Astrocyte of the cerebellum (primary cell): ENCODE results near the gene AGAP1.

Experiments used
- DNase-seq: peaks from one replicate; pipeline ENCODE4 v3.0.0-alpha.2; 2011; ENCODE audit warnings: low read depth
- H3K4me3 ChIP-seq: 2 replicates; pipeline ENCODE4 v1.5.1; 2011; ENCODE audit warnings: mild to moderate bottlenecking, low read depth, low read length, moderate library complexity
- in situ Hi-C: cut with HindIII; loops from 2 replicates; pipeline ENCODE4 v1.10.0; 2017; ENCODE audit warnings: low sequenced_read_pairs
- TF ChIP-seq, protein P1 (sequence below): IDR thresholded peaks from 2 replicates; pipeline ENCODE4 v1.5.1; 2012; ENCODE audit warnings: low read length, low read depth, moderate library complexity, mild to moderate bottlenecking; ENCODE audit errors: missing control alignments

The AGAP1 gene

DNA sequence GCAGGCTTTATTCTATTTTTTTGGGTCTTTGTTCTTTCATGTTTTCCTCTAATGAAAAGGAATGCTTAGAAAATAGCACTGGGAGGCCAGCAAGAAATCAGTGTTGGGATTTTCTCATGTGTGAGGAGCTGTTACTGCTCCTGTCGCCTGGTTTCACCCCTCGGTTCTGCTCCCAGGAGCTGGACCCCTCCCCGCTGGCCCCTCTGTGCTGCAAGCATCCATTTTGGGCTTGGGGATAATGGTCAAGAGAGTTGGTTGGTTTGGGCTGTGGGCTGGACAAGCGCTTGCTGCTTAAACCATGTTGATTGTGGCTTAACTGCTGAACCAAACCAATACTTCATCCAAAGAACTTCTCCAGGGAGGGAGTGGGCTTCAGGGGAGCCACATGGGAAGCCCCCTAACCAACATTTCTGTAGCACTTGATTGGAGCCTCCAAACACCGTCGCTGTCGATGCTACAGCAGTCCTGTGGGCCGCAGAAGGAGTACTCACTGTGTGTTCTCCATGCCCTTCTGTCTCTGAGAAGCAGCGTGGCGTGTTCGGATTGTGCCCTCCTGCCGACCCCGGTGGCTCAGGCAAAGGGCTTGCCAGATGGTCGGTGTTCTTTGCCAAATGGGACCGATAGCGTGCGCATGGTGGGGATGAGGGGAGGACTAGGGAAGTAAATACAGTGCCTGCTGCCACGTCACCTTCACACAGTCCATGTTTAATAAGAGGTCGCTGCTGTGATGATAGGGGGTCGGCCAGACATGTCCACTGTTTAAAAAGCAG lies 40.0 kb downstream of the AGAP1 start:
- TF ChIP-seq, protein P1, sequence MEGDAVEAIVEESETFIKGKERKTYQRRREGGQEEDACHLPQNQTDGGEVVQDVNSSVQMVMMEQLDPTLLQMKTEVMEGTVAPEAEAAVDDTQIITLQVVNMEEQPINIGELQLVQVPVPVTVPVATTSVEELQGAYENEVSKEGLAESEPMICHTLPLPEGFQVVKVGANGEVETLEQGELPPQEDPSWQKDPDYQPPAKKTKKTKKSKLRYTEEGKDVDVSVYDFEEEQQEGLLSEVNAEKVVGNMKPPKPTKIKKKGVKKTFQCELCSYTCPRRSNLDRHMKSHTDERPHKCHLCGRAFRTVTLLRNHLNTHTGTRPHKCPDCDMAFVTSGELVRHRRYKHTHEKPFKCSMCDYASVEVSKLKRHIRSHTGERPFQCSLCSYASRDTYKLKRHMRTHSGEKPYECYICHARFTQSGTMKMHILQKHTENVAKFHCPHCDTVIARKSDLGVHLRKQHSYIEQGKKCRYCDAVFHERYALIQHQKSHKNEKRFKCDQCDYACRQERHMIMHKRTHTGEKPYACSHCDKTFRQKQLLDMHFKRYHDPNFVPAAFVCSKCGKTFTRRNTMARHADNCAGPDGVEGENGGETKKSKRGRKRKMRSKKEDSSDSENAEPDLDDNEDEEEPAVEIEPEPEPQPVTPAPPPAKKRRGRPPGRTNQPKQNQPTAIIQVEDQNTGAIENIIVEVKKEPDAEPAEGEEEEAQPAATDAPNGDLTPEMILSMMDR = no peak
- no peak for DNase-seq
- no peak overlapping the region for H3K4me3 ChIP-seq
- in situ Hi-C loops = no loop called here

DNA sequence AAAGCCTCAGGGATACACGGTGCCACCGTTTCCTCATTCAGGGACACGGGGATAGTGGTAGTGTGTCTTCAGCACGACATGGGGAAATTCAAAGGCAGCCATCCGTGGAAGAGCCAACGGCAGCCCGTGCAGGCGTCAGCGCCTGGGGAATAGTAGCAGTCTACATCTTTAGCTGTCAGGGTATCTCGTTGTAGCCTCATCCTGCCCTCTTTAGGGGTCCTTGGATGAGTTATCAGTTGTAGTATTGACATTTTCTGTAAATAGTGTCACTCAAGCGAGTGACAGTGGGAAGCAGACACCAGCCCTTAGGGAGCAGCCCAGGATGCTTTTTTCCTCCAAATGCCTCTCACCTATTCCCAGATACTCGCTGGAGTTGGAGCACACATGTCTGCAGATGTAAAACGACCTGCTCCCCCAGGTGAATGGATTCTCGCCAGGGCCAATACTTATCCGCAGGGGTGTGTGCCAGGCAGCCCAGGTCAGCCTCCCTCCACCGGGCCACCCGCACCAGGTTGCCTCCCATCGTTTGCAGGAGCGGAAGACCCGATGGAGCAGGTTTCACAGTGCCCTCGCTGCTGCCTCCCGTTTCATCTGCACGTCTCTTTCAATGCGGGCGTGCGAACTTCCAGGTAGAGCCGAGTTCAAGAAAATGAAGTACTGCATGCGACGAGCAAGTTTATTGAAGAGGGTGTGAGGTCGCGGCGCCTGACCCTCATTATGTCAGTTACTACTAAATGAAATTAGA lies 41.0 kb downstream of the AGAP1 start:
- H3K4me3 ChIP-seq = no peak overlapping the region
- in situ Hi-C loops = no loop called here
- DNase-seq = no peak
- TF ChIP-seq, protein P1 = no peak

DNA sequence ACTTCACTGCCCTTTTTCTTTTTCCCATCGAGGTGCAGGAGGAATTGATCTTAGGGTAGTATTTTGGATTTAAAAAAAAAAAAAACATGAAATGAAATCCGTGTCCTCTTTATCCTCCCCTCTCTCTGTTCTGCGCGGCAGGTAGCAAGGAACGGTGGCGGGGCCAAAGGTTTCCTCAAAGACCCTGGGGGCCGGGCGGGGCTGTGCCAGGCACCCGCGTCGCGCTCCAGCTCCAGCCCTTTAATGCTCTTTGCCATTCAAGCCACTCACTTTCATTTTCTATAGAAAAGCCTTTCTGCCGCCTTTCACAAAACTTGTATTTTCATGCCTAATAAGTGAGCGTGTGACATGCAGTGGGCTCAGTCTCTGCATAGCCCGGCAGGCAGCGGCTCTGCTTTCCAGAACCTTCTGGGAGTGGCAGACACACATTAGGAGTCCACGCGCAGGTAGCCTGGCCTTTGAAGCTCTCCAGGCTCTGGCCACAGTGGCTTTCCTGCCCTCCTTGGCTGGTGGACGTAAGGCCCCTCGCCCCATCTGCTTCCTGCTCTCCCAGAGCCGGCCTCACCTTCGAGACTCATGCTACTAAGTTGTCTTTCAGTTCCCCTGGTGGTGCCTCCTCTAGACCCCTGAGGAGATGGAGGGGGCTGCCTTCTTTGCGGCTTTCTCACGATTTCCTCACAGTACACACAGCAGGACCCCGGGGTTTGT lies 41.7 kb downstream of the AGAP1 start:
- in situ Hi-C loops = no loop called here

DNA sequence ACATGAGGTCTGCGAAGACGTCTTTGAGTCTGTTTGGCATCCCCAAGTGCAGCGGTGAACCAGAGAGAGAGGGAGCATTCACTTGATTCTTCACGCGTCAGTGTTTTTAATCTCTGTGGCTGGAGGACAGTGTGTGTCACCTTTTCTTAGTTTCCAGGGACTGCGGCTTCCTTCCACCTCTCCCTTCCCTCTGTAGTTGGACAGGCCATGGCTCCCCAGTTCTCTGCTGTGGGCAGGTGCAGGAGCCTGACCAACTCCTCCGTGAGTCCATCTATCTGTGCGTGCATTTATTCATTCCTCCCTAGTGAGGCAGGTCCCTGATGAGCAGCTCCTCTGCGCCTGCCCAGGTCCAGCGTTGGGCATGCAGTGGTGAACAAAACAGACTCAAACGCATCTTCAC lies 42.9 kb downstream of the AGAP1 start:
- no peak overlapping the region for H3K4me3 ChIP-seq
- no peak for DNase-seq
- TF ChIP-seq, protein P1 = no peak
- in situ Hi-C loops = no loop called here

More for the DNA sequence above, 41.7 kb downstream of the AGAP1 start:
- TF ChIP-seq, protein P1 = no peak
- H3K4me3 ChIP-seq = no peak overlapping the region
- DNase-seq = no peak

DNA sequence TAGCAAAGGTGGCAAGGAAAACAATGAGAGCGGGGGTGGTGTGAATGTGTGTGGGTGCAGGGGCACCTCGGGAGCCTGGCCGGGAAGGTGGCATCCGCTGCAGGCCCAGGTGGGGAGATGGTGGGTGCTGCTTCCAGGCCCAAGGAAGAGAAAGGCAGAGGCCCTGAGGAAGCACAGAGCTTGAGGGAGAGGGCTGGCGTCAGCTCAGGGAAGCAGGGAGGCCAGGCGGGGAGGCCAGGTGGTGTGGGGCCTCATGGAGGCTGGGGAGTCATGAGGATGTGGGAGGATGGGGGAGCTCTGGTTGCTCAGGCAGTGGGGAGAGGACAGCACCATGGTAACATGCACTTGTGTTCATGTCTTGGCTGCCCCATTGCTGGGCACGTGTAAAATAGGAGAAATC lies 43.3 kb downstream of the AGAP1 start:
- no peak overlapping the region for H3K4me3 ChIP-seq
- TF ChIP-seq, protein P1 = no peak
- in situ Hi-C loops = no loop called here
- DNase-seq = no peak

DNA sequence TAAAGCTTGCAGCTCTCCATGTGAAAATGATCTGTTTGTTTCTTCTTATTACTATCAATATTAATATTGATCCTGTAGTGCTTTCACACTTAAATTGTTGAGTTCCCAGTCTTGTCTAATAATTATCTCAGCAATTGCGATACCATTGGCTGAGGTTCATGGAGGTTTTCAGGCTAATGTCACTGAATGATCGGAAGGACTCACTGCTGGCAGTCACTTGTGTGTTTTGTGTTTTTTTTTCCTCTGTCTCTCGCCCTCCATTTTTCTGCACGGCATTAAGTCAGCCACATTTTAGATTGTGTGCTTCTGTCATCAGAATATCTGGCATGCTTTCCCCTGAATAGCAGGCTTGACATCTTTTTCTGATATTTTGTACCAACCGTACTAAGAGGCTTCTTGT lies 43.7 kb downstream of the AGAP1 start:
- H3K4me3 ChIP-seq = no peak overlapping the region
- TF ChIP-seq, protein P1 = no peak
- in situ Hi-C loops = no loop called here
- no peak for DNase-seq
